GM10847 (cell line): ENCODE data around the gene KRTAP5-2.

Experiments used
- POLR2A ChIP-seq: IDR thresholded peaks from 2 replicates; pipeline ENCODE4 v1.6.1; 2011; ENCODE audit not compliant: insufficient read length; ENCODE audit errors: extremely low read depth

Gene KRTAP5-2

DNA sequence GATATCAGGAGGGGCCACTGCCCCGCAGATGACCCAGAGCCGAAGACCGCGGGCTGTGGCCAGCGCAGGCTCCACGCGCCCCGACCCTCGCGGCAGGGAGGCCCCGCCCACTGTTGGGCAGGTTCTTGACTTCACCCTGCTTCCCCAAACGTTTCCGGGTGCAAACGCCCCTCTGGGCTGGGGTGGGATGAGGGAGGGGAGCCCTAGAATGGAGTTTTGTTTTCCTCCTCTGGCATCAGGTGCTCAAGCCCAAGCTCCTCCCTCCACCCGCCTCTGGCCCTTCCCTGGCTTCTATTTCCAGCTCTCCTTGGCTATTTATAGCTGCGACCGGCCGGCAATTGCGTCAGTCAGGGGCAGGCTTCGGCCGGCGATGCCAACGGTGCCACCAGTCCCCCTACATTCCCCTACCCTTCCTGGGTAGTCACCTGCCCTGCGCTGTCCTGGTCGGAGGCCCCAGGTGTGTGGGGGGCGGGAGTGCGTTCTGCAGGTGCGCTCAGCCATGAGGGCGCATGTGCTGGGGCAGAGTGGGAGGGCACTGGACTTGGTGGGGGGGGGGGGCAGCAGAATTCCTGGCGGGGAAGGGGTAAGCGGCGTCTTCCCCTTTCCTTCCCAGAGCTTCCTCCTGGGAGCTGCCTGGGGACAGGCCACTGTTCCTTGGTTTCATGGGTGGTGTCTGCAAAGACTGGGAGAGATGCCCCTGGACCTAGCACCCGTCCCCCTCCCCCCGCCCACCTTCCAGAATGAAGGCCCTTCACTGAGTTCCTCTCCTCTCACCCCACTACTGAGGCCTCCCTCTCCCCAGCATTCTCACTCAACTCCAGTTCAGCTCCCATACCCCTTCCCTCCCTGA lies 49.6 kb downstream of the KRTAP5-2 start:
- no peak for TF ChIP-seq POLR2A

GRCh38 chr11:1547467-1548098 lies 50.5 kb downstream of the KRTAP5-2 start:
- TF ChIP-seq POLR2A = no peak
